ENCODE results near the gene MSI2.

GRCh38 chr17:57242148-57242547 is 14.2 kb upstream of the MSI2 start:
- TF ChIP-seq CTCF (IDR thresholded peaks at IDR 0.05) (no peak), POLR2A (IDR thresholded peaks at IDR 0.05) (no peak)
